NB4 (cell line): ENCODE data around the gene RBM19.

ENCODE experiments used
- CTCF ChIP-seq: IDR thresholded peaks from one replicate; pipeline ENCODE4 v1.5.1; 2012; ENCODE audit warnings: low read depth, low read length
- POLR2A ChIP-seq: IDR thresholded peaks from 2 replicates; pipeline ENCODE4 v1.6.1; 2011; ENCODE audit warnings: mild to moderate bottlenecking; ENCODE audit not compliant: insufficient read length; ENCODE audit errors: extremely low read depth

- TF ChIP-seq CTCF (no peak), POLR2A (no peak)
These were observed 120.0 kb downstream of the RBM19 start for GRCh38 chr12:113845900-113846674.
